ENCODE measurements around the gene TLCD3B.
A peak's percentile ranks its signal among the peaks of the same experiment; 100 is the strongest.

The TLCD3B gene

GRCh38 chr16:29995911-29996765 lies 34.9 kb downstream of the TLCD3B start, which contains the start of gene INO80E:
INO80E (plus strand) TSS chr16:29996241; CDS start chr16:29996311, 70 bp downstream.
- H3K23ac ChIP-seq (ENCODE audit: low read length in 2 of 2), result no peak within 1 kb of the TSS
- H3K14ac ChIP-seq (ENCODE audit: low read length in 2 of 2), result peak within 1 kb of the TSS in 1 of 2 experiments; percentile 29
- peak within 1 kb of the TSS; percentile 53 for H2BK15ac ChIP-seq (ENCODE audit: low read depth, poor library complexity, severe bottlenecking)
- H3K27ac ChIP-seq (ENCODE audit: low read length, poor library complexity, severe bottlenecking), result peak within 1 kb of the TSS; percentile 66
- H3K4me1 ChIP-seq (ENCODE audit: control insufficient read depth, insufficient read depth, low read depth, low read length), result peaks cover 14% of the 10 kb centered on the region
- peak within 1 kb of the TSS; percentile 94 for H4K8ac ChIP-seq (ENCODE audit: low read length)
- no peak within 1 kb of the TSS for H2AK5ac ChIP-seq (ENCODE audit: low read length, severe bottlenecking)
- H2AFZ ChIP-seq (ENCODE audit: low read depth, low read length), result peak within 1 kb of the TSS; percentile 74
- peak within 1 kb of the TSS; percentile 92 for H3K9ac ChIP-seq (ENCODE audit: low read length)
- peak within 1 kb of the TSS; percentile 88 to 93 for H3K4ac ChIP-seq (ENCODE audit: low read depth in 1 of 2, low read length in 2 of 2)
- H2BK5ac ChIP-seq (ENCODE audit: low read depth, low read length, poor library complexity, severe bottlenecking), result no peak within 1 kb of the TSS
- DNase-seq, result peak; percentile 96
- no peaks in the 10 kb centered on the region for H3K9me3 ChIP-seq (ENCODE audit: control insufficient read depth, low read length)
- peaks cover 42 to 48% of the 10 kb centered on the region in 2 experiments for H3K36me3 ChIP-seq (ENCODE audit: control insufficient read depth in 1 of 2, insufficient read depth in 2 of 2, low read depth in 1 of 2, low read length in 2 of 2)
- H2BK120ac ChIP-seq (ENCODE audit: low read depth, low read length), result peak within 1 kb of the TSS; percentile 35
- no peaks in the 10 kb centered on the region for H3K27me3 ChIP-seq (ENCODE audit: control insufficient read depth in 1 of 2, insufficient read depth in 1 of 2, low read length in 2 of 2)
- H3K18ac ChIP-seq (ENCODE audit: low read depth in 1 of 2, low read length in 2 of 2), result peak within 1 kb of the TSS; percentile 79
- peak within 1 kb of the TSS; percentile 94 for H3K4me2 ChIP-seq (ENCODE audit: low read length, poor library complexity, severe bottlenecking)
- H2BK12ac ChIP-seq (ENCODE audit: low read length in 2 of 2), result no peak within 1 kb of the TSS
- peak within 1 kb of the TSS; percentile 76 to 98 for H3K4me3 ChIP-seq (ENCODE audit: insufficient read depth in 1 of 2, low read depth in 1 of 2, low read length in 2 of 2)
- H4K91ac ChIP-seq (ENCODE audit: low read length), result peak within 1 kb of the TSS; percentile 30
- H3K79me1 ChIP-seq (replicated peaks; ENCODE audit: low read length, poor library complexity, severe bottlenecking), result peaks cover 19% of the 10 kb centered on the region
- WGBS, result under 1% methylated on average over 63 of the region's 65 CpGs

GRCh38 chr16:29995324-29995910 lies 35.7 kb downstream of the TLCD3B start, which contains the start of gene HIRIP3:
HIRIP3 (minus strand) TSS chr16:29995617; CDS start chr16:29995605, 12 bp downstream.
- Histone ChIP-seq H3K9ac (ENCODE audit: low read length) (peak within 1 kb of the TSS; percentile 92), H2AK5ac (ENCODE audit: low read length, severe bottlenecking) (no peak within 1 kb of the TSS), H3K23ac (ENCODE audit: low read length in 2 of 2) (no peak within 1 kb of the TSS), H3K79me1 (replicated peaks; ENCODE audit: low read length, poor library complexity, severe bottlenecking) (peaks cover 15% of the 10 kb centered on the region), H2BK5ac (ENCODE audit: low read depth, low read length, poor library complexity, severe bottlenecking) (no peak within 1 kb of the TSS), H3K4ac (ENCODE audit: low read depth in 1 of 2, low read length in 2 of 2) (peak within 1 kb of the TSS; percentile 88 to 93), H2BK15ac (ENCODE audit: low read depth, poor library complexity, severe bottlenecking) (peak within 1 kb of the TSS; percentile 53), H3K36me3 (ENCODE audit: control insufficient read depth in 1 of 2, insufficient read depth in 2 of 2, low read depth in 1 of 2, low read length in 2 of 2) (peaks cover 42 to 51% of the 10 kb centered on the region in 2 experiments), H4K91ac (ENCODE audit: low read length) (peak within 1 kb of the TSS; percentile 30), H3K27me3 (ENCODE audit: control insufficient read depth in 1 of 2, insufficient read depth in 1 of 2, low read length in 2 of 2) (no peaks in the 10 kb centered on the region), H3K18ac (ENCODE audit: low read depth in 1 of 2, low read length in 2 of 2) (peak within 1 kb of the TSS; percentile 79), H3K27ac (ENCODE audit: low read length, poor library complexity, severe bottlenecking) (peak within 1 kb of the TSS; percentile 66), H2AFZ (ENCODE audit: low read depth, low read length) (peak within 1 kb of the TSS; percentile 74), H2BK12ac (ENCODE audit: low read length in 2 of 2) (no peak within 1 kb of the TSS), H4K8ac (ENCODE audit: low read length) (peak within 1 kb of the TSS; percentile 94), H3K4me1 (ENCODE audit: control insufficient read depth, insufficient read depth, low read depth, low read length) (peaks cover 14% of the 10 kb centered on the region), H3K14ac (ENCODE audit: low read length in 2 of 2) (peak within 1 kb of the TSS in 1 of 2 experiments; percentile 29), H3K4me3 (ENCODE audit: insufficient read depth in 1 of 2, low read depth in 1 of 2, low read length in 2 of 2) (peak within 1 kb of the TSS; percentile 76 to 98), H3K4me2 (ENCODE audit: low read length, poor library complexity, severe bottlenecking) (peak within 1 kb of the TSS; percentile 94), H2BK120ac (ENCODE audit: low read depth, low read length) (peak within 1 kb of the TSS; percentile 35), H3K9me3 (ENCODE audit: control insufficient read depth, low read length) (no peaks in the 10 kb centered on the region)
- peak; percentile 81 for DNase-seq
- WGBS, result 0% methylated on average over 53 of the region's 53 CpGs

- no peak overlapping the region for H2AK5ac ChIP-seq (ENCODE audit: low read length, severe bottlenecking)
- H3K27me3 ChIP-seq (ENCODE audit: control insufficient read depth in 1 of 2, insufficient read depth in 1 of 2, low read length in 2 of 2), result no peaks in the 10 kb centered on the region
- H3K4me3 ChIP-seq (ENCODE audit: insufficient read depth in 1 of 2, low read depth in 1 of 2, low read length in 2 of 2), result peak overlapping the region; percentile 76 to 98
- peaks cover 14% of the 10 kb centered on the region for H3K4me1 ChIP-seq (ENCODE audit: control insufficient read depth, insufficient read depth, low read depth, low read length)
- peak overlapping the region; percentile 40 for H2AFZ ChIP-seq (ENCODE audit: low read depth, low read length)
- H2BK15ac ChIP-seq (ENCODE audit: low read depth, poor library complexity, severe bottlenecking), result no peak overlapping the region
- H2BK5ac ChIP-seq (ENCODE audit: low read depth, low read length, poor library complexity, severe bottlenecking), result no peak overlapping the region
- peaks cover 37 to 54% of the 10 kb centered on the region in 2 experiments for H3K36me3 ChIP-seq (ENCODE audit: control insufficient read depth in 1 of 2, insufficient read depth in 2 of 2, low read depth in 1 of 2, low read length in 2 of 2)
- no peak overlapping the region for H2BK120ac ChIP-seq (ENCODE audit: low read depth, low read length)
- H4K8ac ChIP-seq (ENCODE audit: low read length), result peak overlapping the region; percentile 94
- H4K91ac ChIP-seq (ENCODE audit: low read length), result peak overlapping the region; percentile 30
- no peaks in the 10 kb centered on the region for H3K9me3 ChIP-seq (ENCODE audit: control insufficient read depth, low read length)
- peak overlapping the region; percentile 94 for H3K4me2 ChIP-seq (ENCODE audit: low read length, poor library complexity, severe bottlenecking)
- no peak overlapping the region for H3K23ac ChIP-seq (ENCODE audit: low read length in 2 of 2)
- H3K18ac ChIP-seq (ENCODE audit: low read depth in 1 of 2, low read length in 2 of 2), result peak overlapping the region in 1 of 2 experiments; percentile 22
- peaks cover 9% of the 10 kb centered on the region for H3K79me1 ChIP-seq (replicated peaks; ENCODE audit: low read length, poor library complexity, severe bottlenecking)
- H3K14ac ChIP-seq (ENCODE audit: low read length in 2 of 2), result peak overlapping the region in 1 of 2 experiments; percentile 3
- peak overlapping the region; percentile 2 for H3K27ac ChIP-seq (ENCODE audit: low read length, poor library complexity, severe bottlenecking)
- peak; percentile 50 for DNase-seq
- peak overlapping the region in 1 of 2 experiments; percentile 66 for H3K4ac ChIP-seq (ENCODE audit: low read depth in 1 of 2, low read length in 2 of 2)
- no peak overlapping the region for H2BK12ac ChIP-seq (ENCODE audit: low read length in 2 of 2)
- WGBS, result 30% methylated on average over 24 of the region's 24 CpGs
- H3K9ac ChIP-seq (ENCODE audit: low read length), result peak overlapping the region; percentile 92
Measured at GRCh38 chr16:29994600-29995323, 36.3 kb downstream of the TLCD3B start.
